HepG2 (cell line): Measurements from ENCODE around the gene AP4S1.

Experiments used
- ATM ChIP-seq: fragments of 450-650 bp; IDR thresholded peaks from 2 replicates; pipeline ENCODE4 v1.7.1; 2017; ENCODE audit warnings: mild to moderate bottlenecking, borderline replicate concordance
- DNMT3B ChIP-seq: conservative IDR thresholded peaks from 2 replicates; pipeline ENCODE4 v1.6.1; 2016; ENCODE audit warnings: missing biosample characterization, control low read depth
- EZH2 ChIP-seq: conservative IDR thresholded peaks from 2 replicates; pipeline ENCODE4 v1.6.1; 2012; ENCODE audit warnings: mild to moderate bottlenecking, low read depth, low read length, moderate library complexity
- RAD21 ChIP-seq: fragments of 450-650 bp; formaldehyde crosslinking; IDR thresholded peaks from 2 replicates; pipeline ENCODE4 v1.5.0; 2020; ENCODE audit warnings: mild to moderate bottlenecking
- TAF1 ChIP-seq: sonication (generic); formaldehyde crosslinking; IDR thresholded peaks from 2 replicates; pipeline ENCODE4 v1.4.0; 2020; ENCODE audit warnings: missing genetic modification reagents
- ZNF274 ChIP-seq: sonication (generic); formaldehyde crosslinking; IDR thresholded peaks from 2 replicates; pipeline ENCODE4 v1.5.1; 2020; ENCODE audit warnings: mild to moderate bottlenecking, missing genetic modification reagents
- ZNF639 ChIP-seq: conservative IDR thresholded peaks from 2 replicates; pipeline ENCODE4 v1.6.1; 2018; ENCODE audit warnings: missing genetic modification reagents

- TF ChIP-seq TAF1 (CRISPR knock-in tag), result no peak
- TF ChIP-seq ZNF639 (CRISPR knock-in tag), result no peak
- no peak for TF ChIP-seq ZNF274 (CRISPR knock-in tag)
- TF ChIP-seq RAD21 (CRISPR knock-in tag), result no peak
- TF ChIP-seq ATM, result no peak
- TF ChIP-seq EZH2, result no peak
- no peak for TF ChIP-seq DNMT3B (CRISPR knock-in tag)
Measured at GRCh38 chr14:31001339-31001658, 24.1 kb upstream of the AP4S1 start.
